Uterus (tissue), 2 donors: ENCODE results near the gene WSCD1.

Experiments used
- CTCF ChIP-seq, 4 experiments: fragments of 200-600 bp in 2 of 4; fragments of 450-650 bp in 2 of 4; sonication (generic) in 2 of 4; IDR thresholded peaks; one replicate each; pipeline ENCODE4 v1.5.1; 2016 to 2019; ENCODE audit warnings: antibody characterized with exemption in 4 of 4, mild to moderate bottlenecking in 2 of 4, moderate library complexity in 1 of 4
- POLR2A ChIP-seq, 2 donors: fragments of 450-650 bp; IDR thresholded peaks; one replicate each; pipeline ENCODE4 v1.6.1; 2016; ENCODE audit warnings: antibody characterized with exemption in 2 of 2, mild to moderate bottlenecking in 1 of 2, moderate library complexity in 1 of 2

- no peak for TF ChIP-seq POLR2A (IDR thresholded peaks at IDR 0.05)
- TF ChIP-seq CTCF (IDR thresholded peaks at IDR 0.05) = no peak
These were observed 100.2 kb downstream of the WSCD1 start for GRCh38 chr17:6170349-6170748.
